Liver (tissue), 9 donors: Measurements from ENCODE around the gene PLA1A. TPM values are rescaled to one million over a fixed set of nuclear protein-coding genes. Genes with fewer than 3 reads are reported as not detected.

Experiments used
- DNase-seq: peaks from one replicate; pipeline ENCODE4 v3.0.0-alpha.2; 2017; ENCODE audit warnings: low spot score
- H3K27ac ChIP-seq, 2 donors: one replicate each; pipeline ENCODE4 v1.7.0; 2013; ENCODE audit warnings: inconsistent platforms in 2 of 2, low read length in 2 of 2, control low read depth in 1 of 2, low read depth in 1 of 2, mild to moderate bottlenecking in 1 of 2
- H3K27me3 ChIP-seq, 4 donors: one replicate each; pipeline versions ENCODE4 v1.6.1 to v1.7.0; 2013; ENCODE audit warnings: low read length in 3 of 4, inconsistent platforms in 1 of 4, mild to moderate bottlenecking in 1 of 4, moderate library complexity in 1 of 4; ENCODE audit not compliant: control insufficient read depth in 4 of 4, insufficient read depth in 4 of 4
- H3K36me3 ChIP-seq, 4 donors: one replicate each; pipeline versions ENCODE4 v1.6.1 to v1.7.0; 2013; ENCODE audit warnings: low read length in 3 of 4, mild to moderate bottlenecking in 3 of 4, low read depth in 1 of 4, moderate library complexity in 1 of 4; ENCODE audit not compliant: control insufficient read depth in 4 of 4, insufficient read depth in 3 of 4
- H3K4me1 ChIP-seq, 4 donors: one replicate each; pipeline versions ENCODE4 v1.6.1 to v1.7.0; 2013; ENCODE audit warnings: low read length in 3 of 4, mild to moderate bottlenecking in 3 of 4, moderate library complexity in 1 of 4; ENCODE audit not compliant: control insufficient read depth in 4 of 4, insufficient read depth in 4 of 4
- H3K4me3 ChIP-seq, 3 donors: one replicate each; pipeline versions ENCODE4 v1.6.1 to v1.7.0; 2013; ENCODE audit warnings: low read length in 3 of 3, control low read depth in 1 of 3, low read depth in 1 of 3, mild to moderate bottlenecking in 1 of 3
- H3K9ac ChIP-seq, 2 donors: one replicate each; pipeline ENCODE4 v1.7.0; 2013; ENCODE audit warnings: low read length in 2 of 2, mild to moderate bottlenecking in 2 of 2, moderate library complexity in 2 of 2, control low read depth in 1 of 2, low read depth in 1 of 2
- H3K9me3 ChIP-seq, 4 donors: one replicate each; pipeline versions ENCODE4 v1.6.1 to v1.7.0; 2013; ENCODE audit warnings: low read length in 3 of 4; ENCODE audit not compliant: control insufficient read depth in 4 of 4
- EGR1 ChIP-seq, 2 donors: IDR thresholded peaks; 2 replicates each; pipeline ENCODE4 v1.6.1; 2016 to 2018; ENCODE audit warnings: antibody characterized with exemption in 2 of 2, low read depth in 2 of 2
- FOXA1 ChIP-seq: IDR thresholded peaks from 2 replicates; pipeline ENCODE4 v1.6.1; 2016; ENCODE audit warnings: antibody characterized with exemption
- FOXA2 ChIP-seq: IDR thresholded peaks from 2 replicates; pipeline ENCODE4 v1.6.1; 2016; ENCODE audit warnings: antibody characterized with exemption
- GABPA ChIP-seq, 2 donors: IDR thresholded peaks in 1 of 2; conservative IDR thresholded peaks in 1 of 2; 2 replicates each; pipeline ENCODE4 v1.6.1; 2016; ENCODE audit warnings: antibody characterized with exemption in 2 of 2, mild to moderate bottlenecking in 1 of 2, moderate library complexity in 1 of 2
- HNF4A ChIP-seq, 2 donors: conservative IDR thresholded peaks; 2 replicates each; pipeline ENCODE4 v1.6.1; 2016; ENCODE audit warnings: antibody characterized with exemption in 2 of 2, mild to moderate bottlenecking in 2 of 2
- HNF4G ChIP-seq: IDR thresholded peaks from 2 replicates; pipeline ENCODE4 v1.6.1; 2016; ENCODE audit warnings: antibody characterized with exemption
- JUND ChIP-seq, 2 donors: IDR thresholded peaks; 2 replicates each; pipeline ENCODE4 v1.6.1; 2016; ENCODE audit warnings: antibody characterized with exemption in 2 of 2
- NR2F2 ChIP-seq: IDR thresholded peaks from 2 replicates; pipeline ENCODE4 v1.6.1; 2016; ENCODE audit warnings: antibody characterized with exemption
- RAD21 ChIP-seq, 2 donors: IDR thresholded peaks; 2 replicates each; pipeline ENCODE4 v1.6.1; 2016; ENCODE audit warnings: antibody characterized with exemption in 2 of 2, mild to moderate bottlenecking in 2 of 2
- RXRA ChIP-seq, 2 donors: IDR thresholded peaks; 2 replicates each; pipeline ENCODE4 v1.6.1; 2017 to 2018; ENCODE audit warnings: antibody characterized with exemption in 2 of 2, mild to moderate bottlenecking in 1 of 2
- SP1 ChIP-seq: IDR thresholded peaks from 2 replicates; pipeline ENCODE4 v1.6.1; 2018; ENCODE audit warnings: antibody characterized with exemption, mild to moderate bottlenecking
- TAF1 ChIP-seq: conservative IDR thresholded peaks from 2 replicates; pipeline ENCODE4 v1.6.1; 2016; ENCODE audit warnings: antibody characterized with exemption, mild to moderate bottlenecking
- YY1 ChIP-seq: IDR thresholded peaks from 2 replicates; pipeline ENCODE4 v1.6.1; 2016; ENCODE audit warnings: antibody characterized with exemption, mild to moderate bottlenecking
- WGBS: extraction: QIAGEN DNeasy Blood & Tissue Kit; methylation state at CpG from one replicate; pipeline ENCODE4 v1.1.7; 2013; 5-methylcytosine and 5-hydroxymethylcytosine counted together
- polyA plus RNA-seq, 2 donors: library from polyadenylated mRNA; stranded (reverse) in 1 of 2; unstranded in 1 of 2; fragments of 200-250 nt in 1 of 2; fragments of >200 nt in 1 of 2; fragmentation: Nextera tagmentation in 1 of 2; extraction: Ambion mirVana in 1 of 2; gene quantifications; one replicate each; pipeline versions ENCODE4 v1.2.1 to v1.2.3, GENCODE V29; 2013 to 2015
- total RNA-seq, 2 donors: library from RNA; depleted of rRNA; stranded (reverse); fragments of >200 nt; gene quantifications; one replicate each; pipeline ENCODE4 v1.2.3, GENCODE V29; 2014
- TF ChIP-seq, protein P1 (sequence below): IDR thresholded peaks from 2 replicates; pipeline ENCODE4 v1.6.1; 2016; ENCODE audit warnings: antibody characterized with exemption
- TF ChIP-seq, protein P2 (sequence below): IDR thresholded peaks from 2 replicates; pipeline ENCODE4 v1.6.1; 2016; ENCODE audit warnings: antibody characterized with exemption
- TF ChIP-seq, protein P3 (sequence below): fragments of 150-350 bp; IDR thresholded peaks from 2 replicates; pipeline ENCODE4 v1.5.1; 2017; ENCODE audit warnings: improper control_type of control experiment, low read depth, low read length; ENCODE audit not compliant: missing input control
- TF ChIP-seq, protein P4 (sequence below): IDR thresholded peaks from 2 replicates; pipeline ENCODE4 v1.6.1; 2016; ENCODE audit warnings: antibody characterized with exemption
- TF ChIP-seq, protein P5 (sequence below): IDR thresholded peaks from 2 replicates; pipeline ENCODE4 v1.6.1; 2016; ENCODE audit warnings: antibody characterized with exemption, mild to moderate bottlenecking
- donor health status: healthy.
- donor health status: healthy.
- donor health status: healthy.
- donor health status: healthy.
- donor health status: healthy.

PLA1A gene
- total and polyA plus RNA-seq, 4 donors, result 6.0 to 63.9 (median 33.0) TPM

DNA sequence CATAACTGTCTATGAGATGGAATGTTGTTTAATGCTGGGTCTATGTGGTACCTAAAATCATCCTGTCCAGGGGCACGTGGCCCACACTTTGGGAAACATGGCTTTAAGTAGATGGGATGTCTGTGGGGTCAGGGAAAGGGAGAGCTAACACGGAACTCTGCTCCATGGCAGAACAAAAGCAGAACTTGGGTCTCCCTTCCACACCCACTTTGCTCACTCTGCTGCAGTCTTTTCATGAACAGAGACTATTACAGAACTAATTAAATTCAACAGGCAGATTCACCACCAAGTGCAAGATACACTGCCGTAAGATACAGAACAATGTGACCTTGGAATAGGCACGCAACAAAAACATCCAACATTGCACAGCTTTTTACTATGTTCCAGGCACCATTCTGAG is 34.5 kb downstream of the PLA1A start:
- Histone ChIP-seq H3K36me3 (no peaks in the 10 kb centered on the region), H3K27ac (no peak overlapping the region), H3K27me3 (no peaks in the 10 kb centered on the region), H3K4me1 (no peaks in the 10 kb centered on the region), H3K4me3 (no peak overlapping the region), H3K9ac (no peak overlapping the region), H3K9me3 (no peaks in the 10 kb centered on the region)
- 90% methylated on average over 4 of the region's 4 CpGs for WGBS
- TF ChIP-seq RXRA (IDR thresholded peaks at IDR 0.05) (no peak), JUND (IDR thresholded peaks at IDR 0.05) (no peak), YY1 (no peak), FOXA1 (no peak), HNF4G (no peak), RAD21 (IDR thresholded peaks at IDR 0.05) (no peak), HNF4A (conservative IDR thresholded peaks at IDR 0.05) (no peak), TAF1 (no peak), NR2F2 (no peak), FOXA2 (no peak)
- TF ChIP-seq, protein P1, sequence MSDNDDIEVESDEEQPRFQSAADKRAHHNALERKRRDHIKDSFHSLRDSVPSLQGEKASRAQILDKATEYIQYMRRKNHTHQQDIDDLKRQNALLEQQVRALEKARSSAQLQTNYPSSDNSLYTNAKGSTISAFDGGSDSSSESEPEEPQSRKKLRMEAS, result no peak
- TF ChIP-seq, protein P2, sequence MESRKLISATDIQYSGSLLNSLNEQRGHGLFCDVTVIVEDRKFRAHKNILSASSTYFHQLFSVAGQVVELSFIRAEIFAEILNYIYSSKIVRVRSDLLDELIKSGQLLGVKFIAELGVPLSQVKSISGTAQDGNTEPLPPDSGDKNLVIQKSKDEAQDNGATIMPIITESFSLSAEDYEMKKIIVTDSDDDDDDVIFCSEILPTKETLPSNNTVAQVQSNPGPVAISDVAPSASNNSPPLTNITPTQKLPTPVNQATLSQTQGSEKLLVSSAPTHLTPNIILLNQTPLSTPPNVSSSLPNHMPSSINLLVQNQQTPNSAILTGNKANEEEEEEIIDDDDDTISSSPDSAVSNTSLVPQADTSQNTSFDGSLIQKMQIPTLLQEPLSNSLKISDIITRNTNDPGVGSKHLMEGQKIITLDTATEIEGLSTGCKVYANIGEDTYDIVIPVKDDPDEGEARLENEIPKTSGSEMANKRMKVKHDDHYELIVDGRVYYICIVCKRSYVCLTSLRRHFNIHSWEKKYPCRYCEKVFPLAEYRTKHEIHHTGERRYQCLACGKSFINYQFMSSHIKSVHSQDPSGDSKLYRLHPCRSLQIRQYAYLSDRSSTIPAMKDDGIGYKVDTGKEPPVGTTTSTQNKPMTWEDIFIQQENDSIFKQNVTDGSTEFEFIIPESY, result no peak
- TF ChIP-seq, protein P3, sequence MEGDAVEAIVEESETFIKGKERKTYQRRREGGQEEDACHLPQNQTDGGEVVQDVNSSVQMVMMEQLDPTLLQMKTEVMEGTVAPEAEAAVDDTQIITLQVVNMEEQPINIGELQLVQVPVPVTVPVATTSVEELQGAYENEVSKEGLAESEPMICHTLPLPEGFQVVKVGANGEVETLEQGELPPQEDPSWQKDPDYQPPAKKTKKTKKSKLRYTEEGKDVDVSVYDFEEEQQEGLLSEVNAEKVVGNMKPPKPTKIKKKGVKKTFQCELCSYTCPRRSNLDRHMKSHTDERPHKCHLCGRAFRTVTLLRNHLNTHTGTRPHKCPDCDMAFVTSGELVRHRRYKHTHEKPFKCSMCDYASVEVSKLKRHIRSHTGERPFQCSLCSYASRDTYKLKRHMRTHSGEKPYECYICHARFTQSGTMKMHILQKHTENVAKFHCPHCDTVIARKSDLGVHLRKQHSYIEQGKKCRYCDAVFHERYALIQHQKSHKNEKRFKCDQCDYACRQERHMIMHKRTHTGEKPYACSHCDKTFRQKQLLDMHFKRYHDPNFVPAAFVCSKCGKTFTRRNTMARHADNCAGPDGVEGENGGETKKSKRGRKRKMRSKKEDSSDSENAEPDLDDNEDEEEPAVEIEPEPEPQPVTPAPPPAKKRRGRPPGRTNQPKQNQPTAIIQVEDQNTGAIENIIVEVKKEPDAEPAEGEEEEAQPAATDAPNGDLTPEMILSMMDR, result no peak
- TF ChIP-seq, protein P4, sequence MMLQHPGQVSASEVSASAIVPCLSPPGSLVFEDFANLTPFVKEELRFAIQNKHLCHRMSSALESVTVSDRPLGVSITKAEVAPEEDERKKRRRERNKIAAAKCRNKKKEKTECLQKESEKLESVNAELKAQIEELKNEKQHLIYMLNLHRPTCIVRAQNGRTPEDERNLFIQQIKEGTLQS, result no peak
- TF ChIP-seq, protein P5, sequence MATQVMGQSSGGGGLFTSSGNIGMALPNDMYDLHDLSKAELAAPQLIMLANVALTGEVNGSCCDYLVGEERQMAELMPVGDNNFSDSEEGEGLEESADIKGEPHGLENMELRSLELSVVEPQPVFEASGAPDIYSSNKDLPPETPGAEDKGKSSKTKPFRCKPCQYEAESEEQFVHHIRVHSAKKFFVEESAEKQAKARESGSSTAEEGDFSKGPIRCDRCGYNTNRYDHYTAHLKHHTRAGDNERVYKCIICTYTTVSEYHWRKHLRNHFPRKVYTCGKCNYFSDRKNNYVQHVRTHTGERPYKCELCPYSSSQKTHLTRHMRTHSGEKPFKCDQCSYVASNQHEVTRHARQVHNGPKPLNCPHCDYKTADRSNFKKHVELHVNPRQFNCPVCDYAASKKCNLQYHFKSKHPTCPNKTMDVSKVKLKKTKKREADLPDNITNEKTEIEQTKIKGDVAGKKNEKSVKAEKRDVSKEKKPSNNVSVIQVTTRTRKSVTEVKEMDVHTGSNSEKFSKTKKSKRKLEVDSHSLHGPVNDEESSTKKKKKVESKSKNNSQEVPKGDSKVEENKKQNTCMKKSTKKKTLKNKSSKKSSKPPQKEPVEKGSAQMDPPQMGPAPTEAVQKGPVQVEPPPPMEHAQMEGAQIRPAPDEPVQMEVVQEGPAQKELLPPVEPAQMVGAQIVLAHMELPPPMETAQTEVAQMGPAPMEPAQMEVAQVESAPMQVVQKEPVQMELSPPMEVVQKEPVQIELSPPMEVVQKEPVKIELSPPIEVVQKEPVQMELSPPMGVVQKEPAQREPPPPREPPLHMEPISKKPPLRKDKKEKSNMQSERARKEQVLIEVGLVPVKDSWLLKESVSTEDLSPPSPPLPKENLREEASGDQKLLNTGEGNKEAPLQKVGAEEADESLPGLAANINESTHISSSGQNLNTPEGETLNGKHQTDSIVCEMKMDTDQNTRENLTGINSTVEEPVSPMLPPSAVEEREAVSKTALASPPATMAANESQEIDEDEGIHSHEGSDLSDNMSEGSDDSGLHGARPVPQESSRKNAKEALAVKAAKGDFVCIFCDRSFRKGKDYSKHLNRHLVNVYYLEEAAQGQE, result no peak
- no peak for DNase-seq

DNA sequence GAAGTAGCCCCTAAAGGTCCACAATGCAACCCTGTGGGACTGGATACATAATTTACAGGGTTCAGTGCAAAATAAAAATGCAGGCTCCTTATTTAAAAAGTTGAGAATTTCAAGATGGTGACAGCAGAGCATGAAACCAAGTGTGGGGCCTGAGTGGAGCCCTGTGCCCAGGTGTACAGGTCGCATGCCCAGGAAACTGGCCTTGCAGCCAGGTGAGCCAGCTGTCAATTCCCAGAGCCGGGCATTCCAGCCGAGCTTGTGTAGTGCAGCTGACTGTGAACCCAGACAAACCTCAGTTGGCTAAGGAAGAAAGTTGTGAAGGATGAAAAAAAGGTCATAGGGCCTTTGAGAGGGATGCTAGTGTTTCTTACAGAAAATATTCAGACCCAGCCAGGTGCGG is 35.1 kb downstream of the PLA1A start:
- Histone ChIP-seq H3K4me3 (no peak overlapping the region), H3K9me3 (no peaks in the 10 kb centered on the region), H3K4me1 (no peaks in the 10 kb centered on the region), H3K27me3 (no peaks in the 10 kb centered on the region), H3K27ac (no peak overlapping the region), H3K36me3 (no peaks in the 10 kb centered on the region), H3K9ac (no peak overlapping the region)
- no peak for DNase-seq
- WGBS, result 77% methylated on average over 4 of the region's 4 CpGs
- TF ChIP-seq, protein P2, result no peak
- TF ChIP-seq GABPA (IDR thresholded peaks at IDR 0.05 in 1 of 2, conservative IDR thresholded peaks at IDR 0.05 in 1 of 2) (no peak), YY1 (no peak), RAD21 (IDR thresholded peaks at IDR 0.05) (no peak), JUND (IDR thresholded peaks at IDR 0.05) (no peak), SP1 (no peak), FOXA1 (no peak), EGR1 (IDR thresholded peaks at IDR 0.05; ENCODE audit: low read depth in 2 of 2) (no peak), HNF4G (no peak), NR2F2 (no peak)
- TF ChIP-seq, protein P4, result no peak
- TF ChIP-seq, protein P1, result no peak
- TF ChIP-seq, protein P5, result no peak
